HG03066 (cell line): ENCODE results near the gene FSD1.

ENCODE experiments used
- ATAC-seq: cut with Tn5 transposase; IDR thresholded peaks from one replicate; pipeline ENCODE4 v1.9.1; 2021; ENCODE audit warnings: low read depth; ENCODE audit not compliant: unreplicated experiment

FSD1 gene

GRCh38 chr19:4361152-4362046 lies 57.0 kb downstream of the FSD1 start:
- no peak for ATAC-seq

GRCh38 chr19:4362101-4362828 lies 57.9 kb downstream of the FSD1 start:
- no peak for ATAC-seq

GRCh38 chr19:4362831-4363545 lies 58.6 kb downstream of the FSD1 start:
- ATAC-seq = no peak

GRCh38 chr19:4363571-4364304 lies 59.3 kb downstream of the FSD1 start:
- no peak for ATAC-seq

- no peak for ATAC-seq
Observed at GRCh38 chr19:4365341-4365740, 60.9 kb downstream of the FSD1 start.

- ATAC-seq = no peak
Observed at GRCh38 chr19:4365791-4366665, 61.6 kb downstream of the FSD1 start.

GRCh38 chr19:4366666-4367335 lies 62.4 kb downstream of the FSD1 start:
- ATAC-seq = no peak

GRCh38 chr19:4367336-4367723 lies 62.9 kb downstream of the FSD1 start:
- ATAC-seq = no peak

GRCh38 chr19:4367781-4368127 lies 63.4 kb downstream of the FSD1 start:
- no peak for ATAC-seq

GRCh38 chr19:4368128-4368820 lies 63.9 kb downstream of the FSD1 start:
- no peak for ATAC-seq

- peak; percentile 59 for ATAC-seq
Observed at GRCh38 chr19:4369109-4369887, 64.9 kb downstream of the FSD1 start.

- ATAC-seq = peak; percentile 33
Observed at GRCh38 chr19:4369888-4370260, 65.5 kb downstream of the FSD1 start.

- ATAC-seq = no peak
Observed at GRCh38 chr19:4370418-4371041, 66.1 kb downstream of the FSD1 start.

- no peak for ATAC-seq
Observed at GRCh38 chr19:4371247-4372164, 67.1 kb downstream of the FSD1 start.

- ATAC-seq = no peak
Observed at GRCh38 chr19:4372165-4373012, 68.0 kb downstream of the FSD1 start.

- no peak for ATAC-seq
Observed at GRCh38 chr19:4373013-4373367, 68.6 kb downstream of the FSD1 start.
